ENCODE results near the gene GGTLC3.
"Not testable (repeated sequence)": the region's sequence is repeated elsewhere in the genome, so short reads cannot be mapped to it uniquely, and the experiment has no call there.

GGTLC3 gene

GRCh38 chr22:18518061-18518460 is at the start of gene GGTLC3:
Gene GGTLC3 (minus strand): TSS chr22:18518161. CDS start chr22:18517897, 264 bp downstream.
- not testable (repeated sequence) for FAIRE-seq

- FAIRE-seq: not testable (repeated sequence)
Measured at GRCh38 chr22:18560099-18560974, 42.4 kb upstream of the GGTLC3 start.

- FAIRE-seq: not testable (repeated sequence)
Measured at GRCh38 chr22:18558939-18559338, 41.0 kb upstream of the GGTLC3 start.

- not testable (repeated sequence) for FAIRE-seq
Measured at GRCh38 chr22:18558516-18558915, 40.6 kb upstream of the GGTLC3 start.

GRCh38 chr22:18554280-18555256 is 36.6 kb upstream of the GGTLC3 start:
- FAIRE-seq: not testable (repeated sequence)

GRCh38 chr22:18552839-18553597 is 35.1 kb upstream of the GGTLC3 start:
- not testable (repeated sequence) for FAIRE-seq

GRCh38 chr22:18551046-18551445 is 33.1 kb upstream of the GGTLC3 start:
- not testable (repeated sequence) for FAIRE-seq

GRCh38 chr22:18549458-18550179 is 31.7 kb upstream of the GGTLC3 start:
- not testable (repeated sequence) for FAIRE-seq

GRCh38 chr22:18544615-18545014 is 26.7 kb upstream of the GGTLC3 start:
- FAIRE-seq: not testable (repeated sequence)

- FAIRE-seq: not testable (repeated sequence)
Measured at GRCh38 chr22:18543400-18543799, 25.4 kb upstream of the GGTLC3 start.

- FAIRE-seq: not testable (repeated sequence)
Measured at GRCh38 chr22:18539994-18540393, 22.0 kb upstream of the GGTLC3 start.

- not testable (repeated sequence) for FAIRE-seq
Measured at GRCh38 chr22:18534315-18534714, 16.4 kb upstream of the GGTLC3 start.

GRCh38 chr22:18533633-18534032 is 15.7 kb upstream of the GGTLC3 start:
- FAIRE-seq: not testable (repeated sequence)

GRCh38 chr22:18529416-18530145 is 11.6 kb upstream of the GGTLC3 start:
- not testable (repeated sequence) for FAIRE-seq

GRCh38 chr22:18528597-18529415 is 10.8 kb upstream of the GGTLC3 start:
- not testable (repeated sequence) for FAIRE-seq

GRCh38 chr22:18527752-18528596 is 10.0 kb upstream of the GGTLC3 start, which contains the start of gene TMEM191B:
Gene TMEM191B (plus strand): TSS chr22:18527802. CDS start chr22:18527981, 179 bp downstream.
- FAIRE-seq: not testable (repeated sequence)

GRCh38 chr22:18523328-18523727 is 5.4 kb upstream of the GGTLC3 start:
- not testable (repeated sequence) for FAIRE-seq

GRCh38 chr22:18522762-18523161 is 4.8 kb upstream of the GGTLC3 start:
- FAIRE-seq: not testable (repeated sequence)

GRCh38 chr22:18513454-18513853 is 4.5 kb downstream of the GGTLC3 start:
- not testable (repeated sequence) for FAIRE-seq
